Keratinocyte (primary cell): ENCODE measurements around the gene VCAM1. TPM values are rescaled to one million over a fixed set of nuclear protein-coding genes. Genes with fewer than 3 reads are reported as not detected.

Experiments
- DNase-seq: peaks from one replicate; pipeline ENCODE4 v3.0.0-alpha.2; 2011; ENCODE audit warnings: low read depth, missing footprints, low spot score
- FAIRE-seq: peaks from 2 replicates; lab custom pipeline; 2011; peaks lifted over from hg19 to GRCh38; lab: Jason Lieb, UNC
- H2AFZ ChIP-seq: 2 replicates; pipeline ENCODE4 v1.6.0; 2012; ENCODE audit warnings: low read length, control low read depth, inconsistent platforms; ENCODE audit not compliant: control insufficient read depth
- H3K27ac ChIP-seq: 2 replicates; pipeline ENCODE4 v1.5.1; 2011; ENCODE audit warnings: low read length; ENCODE audit not compliant: control insufficient read depth, insufficient read depth
- H3K27me3 ChIP-seq: 3 replicates; pipeline ENCODE4 v1.6.0; 2011; ENCODE audit warnings: low read length; ENCODE audit not compliant: control insufficient read depth, insufficient read depth; ENCODE audit errors: extremely low read depth
- H3K36me3 ChIP-seq, 2 experiments: 2 replicates in 1 of 2; 3 replicates in 1 of 2; pipeline ENCODE4 v1.5.1; 2011; ENCODE audit warnings: low read length in 2 of 2, mild to moderate bottlenecking in 1 of 2; ENCODE audit not compliant: control insufficient read depth in 2 of 2, insufficient read depth in 2 of 2; ENCODE audit errors: extremely low read depth in 1 of 2
- H3K4me1 ChIP-seq: 3 replicates; pipeline ENCODE4 v1.5.1; 2011; ENCODE audit warnings: low read length; ENCODE audit not compliant: control insufficient read depth, insufficient read depth; ENCODE audit errors: extremely low read depth
- H3K4me2 ChIP-seq: 3 replicates; pipeline ENCODE4 v1.6.0; 2011; ENCODE audit warnings: low read depth, low read length; ENCODE audit not compliant: control insufficient read depth, insufficient read depth; ENCODE audit errors: extremely low read depth
- H3K4me3 ChIP-seq, 3 experiments: fragments of 200-600 bp in 1 of 3; sonication (generic) in 1 of 3; 2 replicates in 2 of 3; 3 replicates in 1 of 3; pipeline ENCODE4 v1.5.1; 2011 to 2016; ENCODE audit warnings: low read length in 3 of 3, mild to moderate bottlenecking in 3 of 3, control low read depth in 2 of 3, inconsistent platforms in 1 of 3, low read depth in 1 of 3, mixed read lengths in 1 of 3, mixed run types in 1 of 3, moderate library complexity in 1 of 3; ENCODE audit not compliant: control insufficient read depth in 2 of 3, insufficient read depth in 2 of 3; ENCODE audit errors: extremely low read depth in 1 of 3
- H3K79me2 ChIP-seq: 2 replicates; pipeline ENCODE4 v1.6.0; 2012; ENCODE audit warnings: low read length; ENCODE audit not compliant: control insufficient read depth, insufficient read depth
- H3K9ac ChIP-seq: 3 replicates; pipeline ENCODE4 v1.6.0; 2011; ENCODE audit warnings: low read length; ENCODE audit not compliant: control insufficient read depth, insufficient read depth; ENCODE audit errors: extremely low read depth
- H3K9me1 ChIP-seq: 3 replicates; pipeline ENCODE4 v1.6.0; 2011; ENCODE audit warnings: low read length; ENCODE audit not compliant: control insufficient read depth, insufficient read depth; ENCODE audit errors: extremely low read depth
- H3K9me3 ChIP-seq: 2 replicates; pipeline ENCODE4 v1.5.1; 2012; ENCODE audit warnings: low read depth, low read length; ENCODE audit not compliant: control insufficient read depth
- H4K20me1 ChIP-seq: 3 replicates; pipeline ENCODE4 v1.6.0; 2011; ENCODE audit warnings: low read length; ENCODE audit not compliant: control insufficient read depth, insufficient read depth; ENCODE audit errors: extremely low read depth
- EZH2 ChIP-seq: IDR thresholded peaks from one replicate; pipeline ENCODE4 v1.6.1; 2012; ENCODE audit warnings: inconsistent platforms, mild to moderate bottlenecking, low read length, moderate library complexity
- dilution Hi-C: fragments of 300-500 bp; cut with MboI; formaldehyde crosslinking; loops from one replicate; pipeline ENCODE4 v1.7.0; 2020; ENCODE audit warnings: low sequenced_read_pairs; ENCODE audit not compliant: extremely low pct_ligation_motif_present
- polyA plus RNA-seq, 5 experiments: library from polyadenylated mRNA; depleted of rRNA in 3 of 5; stranded (reverse) in 3 of 5; stranded (forward) in 1 of 5; unstranded in 1 of 5; fragments of >200 nt; gene quantifications; 1 replicate in 1 of 5; 2 replicates in 3 of 5; 3 replicates in 1 of 5; pipeline versions ENCODE4 v1.2.1 to v1.2.3, GENCODE V29; 2011 to 2012; ENCODE audit warnings: missing spikeins in 2 of 5, low read depth in 1 of 5, low replicate concordance in 1 of 5
- TF ChIP-seq, protein P1 (sequence below), 3 experiments: IDR thresholded peaks in 1 of 3; conservative IDR thresholded peaks in 1 of 3; optimal IDR thresholded peaks in 1 of 3; 2 replicates in 2 of 3; 3 replicates in 1 of 3; pipeline versions ENCODE3 to v1.5.1; 2011; ENCODE audit warnings: low read length in 3 of 3, mild to moderate bottlenecking in 3 of 3, moderate library complexity in 2 of 3, control low read depth in 1 of 3, inconsistent platforms in 1 of 3; ENCODE audit not compliant: insufficient read depth in 2 of 3; ENCODE audit errors: extremely low read depth in 1 of 3

VCAM1 gene
- polyA plus RNA-seq, 1 donor (not counting 4 experiments of a cell fraction or from before 2014, with no cell fraction given) = not detected

DNA sequence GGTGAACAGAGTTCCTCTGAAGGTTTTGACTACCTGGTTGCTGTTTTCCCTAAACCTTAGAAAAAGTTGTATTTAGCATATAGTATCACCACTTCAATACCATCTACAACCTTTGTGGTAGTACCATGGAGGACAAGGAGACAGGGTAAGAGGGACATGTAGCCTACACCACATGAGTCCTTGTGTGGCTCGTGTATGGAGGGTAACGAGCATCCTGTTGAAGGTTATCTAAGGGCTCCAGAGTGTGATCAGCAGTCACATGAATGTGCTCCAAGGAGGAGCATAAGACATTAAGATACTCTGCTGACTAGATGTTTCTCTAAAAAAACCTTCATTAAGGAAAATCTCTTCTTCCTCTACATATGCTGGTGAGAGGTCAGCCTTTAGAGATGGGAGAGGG, 67.3 kb downstream of the VCAM1 start:
- H4K20me1 ChIP-seq = no peaks in the 10 kb centered on the region
- no peak overlapping the region for H3K4me2 ChIP-seq
- no peaks in the 10 kb centered on the region for H3K27me3 ChIP-seq
- H3K9me3 ChIP-seq = no peaks in the 10 kb centered on the region
- no peak overlapping the region for H3K9ac ChIP-seq
- no peaks in the 10 kb centered on the region for H3K36me3 ChIP-seq
- H3K79me2 ChIP-seq = no peaks in the 10 kb centered on the region
- dilution Hi-C loops = no loop called here
- H2AFZ ChIP-seq = no peak overlapping the region
- no peak for FAIRE-seq
- no peaks in the 10 kb centered on the region for H3K4me1 ChIP-seq
- TF ChIP-seq, protein P1, sequence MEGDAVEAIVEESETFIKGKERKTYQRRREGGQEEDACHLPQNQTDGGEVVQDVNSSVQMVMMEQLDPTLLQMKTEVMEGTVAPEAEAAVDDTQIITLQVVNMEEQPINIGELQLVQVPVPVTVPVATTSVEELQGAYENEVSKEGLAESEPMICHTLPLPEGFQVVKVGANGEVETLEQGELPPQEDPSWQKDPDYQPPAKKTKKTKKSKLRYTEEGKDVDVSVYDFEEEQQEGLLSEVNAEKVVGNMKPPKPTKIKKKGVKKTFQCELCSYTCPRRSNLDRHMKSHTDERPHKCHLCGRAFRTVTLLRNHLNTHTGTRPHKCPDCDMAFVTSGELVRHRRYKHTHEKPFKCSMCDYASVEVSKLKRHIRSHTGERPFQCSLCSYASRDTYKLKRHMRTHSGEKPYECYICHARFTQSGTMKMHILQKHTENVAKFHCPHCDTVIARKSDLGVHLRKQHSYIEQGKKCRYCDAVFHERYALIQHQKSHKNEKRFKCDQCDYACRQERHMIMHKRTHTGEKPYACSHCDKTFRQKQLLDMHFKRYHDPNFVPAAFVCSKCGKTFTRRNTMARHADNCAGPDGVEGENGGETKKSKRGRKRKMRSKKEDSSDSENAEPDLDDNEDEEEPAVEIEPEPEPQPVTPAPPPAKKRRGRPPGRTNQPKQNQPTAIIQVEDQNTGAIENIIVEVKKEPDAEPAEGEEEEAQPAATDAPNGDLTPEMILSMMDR (optimal IDR thresholded peaks at IDR 0.05 in 1 of 3, IDR thresholded peaks at IDR 0.05 in 1 of 3, conservative IDR thresholded peaks at IDR 0.05 in 1 of 3; ENCODE audit: extremely low read depth in 1 of 3, insufficient read depth in 2 of 3, low read length in 3 of 3) = no peak
- TF ChIP-seq EZH2 = no peak
- H3K27ac ChIP-seq = no peak overlapping the region
- no peak for DNase-seq
- no peaks in the 10 kb centered on the region for H3K9me1 ChIP-seq
- no peak overlapping the region for H3K4me3 ChIP-seq

Other genes with a start within 250 kb of the VCAM1 start
- not detected in 3 replicates for gene GPR88, start 181.6 kb upstream of the VCAM1 start, polyA plus RNA-seq
- gene EXTL2, start 175.1 kb downstream of the VCAM1 start, polyA plus RNA-seq = 10.8 to 20.2 TPM (median 12.6 TPM) in 3 replicates
- 8.0 to 19.9 TPM (median 15.1 TPM) in 3 replicates for gene SLC30A7, start 176.3 kb downstream of the VCAM1 start, polyA plus RNA-seq